Measurements from ENCODE around the gene FCF1. TPM values are rescaled to one million over a fixed set of nuclear protein-coding genes. Genes with fewer than 3 reads are reported as not detected.

The FCF1 gene
- total RNA-seq, 4 donors from 2014 or later = 25.3 to 32.5 (median 27.3) TPM

GRCh38 chr14:74723134-74723533 lies 10.2 kb downstream of the FCF1 start:
- H3K27me3 ChIP-seq = no peaks in the 10 kb centered on the region
- DNase-seq (ENCODE audit: low spot score in 2 of 2) = no peak
- WGBS = 96% methylated on average over 3 of the region's 3 CpGs

DNA sequence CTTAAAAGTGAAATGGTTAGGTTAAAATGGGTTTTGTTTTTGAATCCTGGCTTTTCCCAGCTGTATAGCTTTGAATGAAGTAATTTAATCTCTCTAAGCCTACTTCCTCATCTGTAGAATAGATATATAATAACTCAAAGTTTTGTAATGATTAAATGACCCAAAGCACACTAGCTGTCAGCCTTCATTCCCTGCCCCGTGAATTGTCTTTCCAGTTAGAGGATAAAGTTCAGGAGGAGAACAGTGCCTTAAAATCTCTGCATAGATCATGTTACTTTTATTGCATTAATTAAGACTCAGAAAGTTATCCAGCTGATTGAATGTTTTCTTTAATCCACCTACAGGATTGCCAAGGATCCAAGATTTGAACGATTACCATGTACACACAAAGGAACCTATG lies 19.4 kb downstream of the FCF1 start:
- H3K9me3 ChIP-seq = no peaks in the 10 kb centered on the region

More at GRCh38 chr14:74723134-74723533, 10.2 kb downstream of the FCF1 start:
- Histone ChIP-seq H3K27ac (no peak overlapping the region), H3K36me3 (peaks cover 58% of the 10 kb centered on the region), H3K4me1 (no peaks in the 10 kb centered on the region), H3K4me3 (no peak overlapping the region), H3K9me3 (no peaks in the 10 kb centered on the region)
- TF ChIP-seq CTCF (IDR thresholded peaks at IDR 0.05) = no peak
- no peak for TF ChIP-seq EP300 (IDR thresholded peaks at IDR 0.05)
- TF ChIP-seq POLR2AphosphoS5 (IDR thresholded peaks at IDR 0.05) = no peak
- TF ChIP-seq POLR2A (IDR thresholded peaks at IDR 0.05) = no peak

DNA sequence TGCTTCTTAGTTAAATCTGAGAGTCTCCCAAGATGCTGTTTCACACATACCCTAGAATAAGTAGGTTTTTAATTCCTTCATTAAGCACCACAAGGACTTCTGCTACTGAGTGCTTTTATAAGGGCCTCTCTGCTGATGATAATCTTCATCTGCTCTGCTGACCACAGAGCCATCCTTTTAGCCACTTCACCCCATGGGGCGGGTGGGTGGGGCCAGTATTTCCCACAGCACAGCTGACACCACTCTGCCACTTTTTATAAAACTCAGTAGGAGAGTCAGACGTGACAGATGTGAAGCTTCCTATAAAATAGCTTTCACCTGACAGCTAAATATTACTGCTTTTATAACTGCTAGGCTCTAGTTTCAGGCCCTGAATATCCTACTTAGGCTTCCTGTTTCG lies 20.3 kb downstream of the FCF1 start:
- TF ChIP-seq POLR2A (IDR thresholded peaks at IDR 0.05) (no peak), POLR2AphosphoS5 (IDR thresholded peaks at IDR 0.05) (no peak), CTCF (IDR thresholded peaks at IDR 0.05) (no peak), EP300 (IDR thresholded peaks at IDR 0.05) (no peak)
- 86% methylated on average over 3 of the region's 3 CpGs for WGBS
- peaks cover 60% of the 10 kb centered on the region for H3K36me3 ChIP-seq
- H3K27me3 ChIP-seq = no peaks in the 10 kb centered on the region
- H3K4me3 ChIP-seq = no peak overlapping the region
- H3K4me1 ChIP-seq = no peaks in the 10 kb centered on the region
- DNase-seq (ENCODE audit: low spot score in 2 of 2) = no peak
- no peaks in the 10 kb centered on the region for H3K9me3 ChIP-seq
- H3K27ac ChIP-seq = no peak overlapping the region

More for the DNA sequence above, 19.4 kb downstream of the FCF1 start:
- DNase-seq (ENCODE audit: low spot score in 2 of 2) = no peak
- peaks cover 53% of the 10 kb centered on the region for H3K36me3 ChIP-seq
- H3K27me3 ChIP-seq = no peaks in the 10 kb centered on the region
- no peak overlapping the region for H3K27ac ChIP-seq
- 86% methylated on average over 2 of the region's 2 CpGs for WGBS
- no peaks in the 10 kb centered on the region for H3K4me1 ChIP-seq
- no peak for TF ChIP-seq POLR2A (IDR thresholded peaks at IDR 0.05)
- TF ChIP-seq EP300 (IDR thresholded peaks at IDR 0.05) = no peak
- TF ChIP-seq CTCF (IDR thresholded peaks at IDR 0.05) = no peak
- TF ChIP-seq POLR2AphosphoS5 (IDR thresholded peaks at IDR 0.05) = no peak
- H3K4me3 ChIP-seq = no peak overlapping the region

DNA sequence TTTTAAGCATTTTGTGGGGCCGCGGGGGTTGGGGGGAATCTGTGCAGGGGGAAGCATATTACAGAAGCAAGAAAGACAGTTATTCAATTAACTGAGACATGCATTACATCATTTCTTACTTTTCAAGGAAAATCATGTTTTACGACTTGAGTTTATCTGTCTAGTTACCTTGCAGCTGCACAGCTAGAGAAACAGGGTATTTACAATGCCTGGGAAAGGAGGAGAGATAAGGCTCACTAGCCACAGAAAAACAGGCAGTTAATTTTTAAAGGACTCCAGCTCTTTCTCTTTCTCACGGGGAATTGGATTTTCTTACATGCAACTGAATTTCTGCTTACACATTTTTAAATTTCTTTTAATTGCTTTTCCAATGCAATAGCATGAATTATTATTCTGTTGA lies 22.2 kb downstream of the FCF1 start:
- no peak overlapping the region for H3K4me3 ChIP-seq
- no peaks in the 10 kb centered on the region for H3K4me1 ChIP-seq
- no peaks in the 10 kb centered on the region for H3K27me3 ChIP-seq
- DNase-seq (ENCODE audit: low spot score in 2 of 2) = no peak
- H3K9me3 ChIP-seq = no peaks in the 10 kb centered on the region
- no peak for TF ChIP-seq EP300 (IDR thresholded peaks at IDR 0.05)
- no peak for TF ChIP-seq CTCF (IDR thresholded peaks at IDR 0.05)
- no peak for TF ChIP-seq POLR2AphosphoS5 (IDR thresholded peaks at IDR 0.05)
- TF ChIP-seq POLR2A (IDR thresholded peaks at IDR 0.05) = no peak
- H3K27ac ChIP-seq = no peak overlapping the region
- 93% methylated on average over 4 of the region's 4 CpGs for WGBS
- peaks cover 67% of the 10 kb centered on the region for H3K36me3 ChIP-seq

GRCh38 chr14:74737753-74738325 lies 24.9 kb downstream of the FCF1 start:
- no peak for DNase-seq (ENCODE audit: low spot score in 2 of 2)
- 93% methylated on average over 4 of the region's 4 CpGs for WGBS
- Histone ChIP-seq H3K4me3 (no peak overlapping the region), H3K4me1 (no peaks in the 10 kb centered on the region), H3K36me3 (peaks cover 59% of the 10 kb centered on the region), H3K9me3 (no peaks in the 10 kb centered on the region), H3K27ac (no peak overlapping the region), H3K27me3 (no peaks in the 10 kb centered on the region)
- TF ChIP-seq CTCF (IDR thresholded peaks at IDR 0.05) (no peak), POLR2AphosphoS5 (IDR thresholded peaks at IDR 0.05) (no peak), EP300 (IDR thresholded peaks at IDR 0.05) (no peak), POLR2A (IDR thresholded peaks at IDR 0.05) (no peak)

All from suprapubic skin (tissue), 4 donors.